Measurements from ENCODE around the gene NME3.
A peak's percentile ranks its signal among the peaks of the same experiment; 100 is the strongest.
"Not testable (repeated sequence)": the region's sequence is repeated elsewhere in the genome, so short reads cannot be mapped to it uniquely, and the experiment has no call there.

NME3 gene

GRCh38 chr16:1745900-1746692, 25.2 kb downstream of the NME3 start:
- no peak for DNase-seq

GRCh38 chr16:1745181-1745899, 26.0 kb downstream of the NME3 start:
- no peak for DNase-seq

- DNase-seq: no peak
Observed at GRCh38 chr16:1744338-1744840, 27.0 kb downstream of the NME3 start.

GRCh38 chr16:1743376-1744337, 27.7 kb downstream of the NME3 start:
- no peak for DNase-seq

GRCh38 chr16:1741553-1742165, 29.7 kb downstream of the NME3 start:
- no peak for DNase-seq

GRCh38 chr16:1740781-1741490, 30.4 kb downstream of the NME3 start:
- DNase-seq: no peak

- DNase-seq: no peak
Observed at GRCh38 chr16:1740234-1740633, 31.1 kb downstream of the NME3 start.

- DNase-seq: no peak
Observed at GRCh38 chr16:1734816-1735215, 36.5 kb downstream of the NME3 start.

GRCh38 chr16:1734123-1734522, 37.2 kb downstream of the NME3 start:
- DNase-seq: no peak

- DNase-seq: not testable (repeated sequence)
Observed at GRCh38 chr16:1732551-1732987, 38.8 kb downstream of the NME3 start.

- DNase-seq: no peak
Observed at GRCh38 chr16:1732071-1732470, 39.3 kb downstream of the NME3 start.

GRCh38 chr16:1731603-1732002, 39.7 kb downstream of the NME3 start:
- no peak for DNase-seq

GRCh38 chr16:1731073-1731472, 40.3 kb downstream of the NME3 start:
- no peak for DNase-seq

- no peak for DNase-seq
Observed at GRCh38 chr16:1729445-1729844, 41.9 kb downstream of the NME3 start.

GRCh38 chr16:1729026-1729425, 42.3 kb downstream of the NME3 start:
- DNase-seq: no peak

GRCh38 chr16:1727651-1728624, 43.4 kb downstream of the NME3 start:
- DNase-seq: no peak

- DNase-seq: no peak
Observed at GRCh38 chr16:1726661-1727502, 44.5 kb downstream of the NME3 start.

GRCh38 chr16:1724491-1724890, 46.9 kb downstream of the NME3 start:
- no peak for DNase-seq

- DNase-seq: peak; percentile 36
Observed at GRCh38 chr16:1723450-1724147, 47.7 kb downstream of the NME3 start.

Data from effector CD4-positive, alpha-beta T cell (primary cell).